GM18499 (cell line): ENCODE results near the gene IFNA13.
"Not testable (repeated sequence)": the region's sequence is repeated elsewhere in the genome, so short reads cannot be mapped to it uniquely, and the experiment has no call there.

Source experiments
- ATAC-seq: cut with Tn5 transposase; IDR thresholded peaks from one replicate; pipeline ENCODE4 v1.9.1; 2021; ENCODE audit warnings: moderate number of reproducible peaks; ENCODE audit not compliant: insufficient read depth, unreplicated experiment

Gene IFNA13

GRCh38 chr9:21367957-21368356, at the start of gene IFNA13:
TSS of gene IFNA13 (minus strand) at chr9:21368057. CDS start at chr9:21368010, 47 bp downstream.
- ATAC-seq = no peak

- no peak for ATAC-seq
Observed at GRCh38 chr9:21415493-21416267, 47.8 kb upstream of the IFNA13 start.

GRCh38 chr9:21414220-21414940, 46.5 kb upstream of the IFNA13 start:
- ATAC-seq = no peak

GRCh38 chr9:21413624-21414023, 45.8 kb upstream of the IFNA13 start:
- ATAC-seq = no peak

- ATAC-seq = no peak
Observed at GRCh38 chr9:21413151-21413550, 45.3 kb upstream of the IFNA13 start.

- ATAC-seq = peak; percentile 73
Observed at GRCh38 chr9:21412107-21412506, 44.2 kb upstream of the IFNA13 start.

GRCh38 chr9:21408817-21409216, 41.0 kb upstream of the IFNA13 start, which contains the start of gene IFNA8:
TSS of gene IFNA8 (plus strand) at chr9:21409117. CDS start at chr9:21409177, 60 bp downstream.
- ATAC-seq = no peak

GRCh38 chr9:21404146-21404545, 36.3 kb upstream of the IFNA13 start:
- ATAC-seq = no peak

- no peak for ATAC-seq
Observed at GRCh38 chr9:21402386-21403251, 34.8 kb upstream of the IFNA13 start.

GRCh38 chr9:21399956-21400355, 32.1 kb upstream of the IFNA13 start:
- ATAC-seq = no peak

GRCh38 chr9:21398955-21399489, 31.2 kb upstream of the IFNA13 start:
- no peak for ATAC-seq

GRCh38 chr9:21395778-21396717, 28.2 kb upstream of the IFNA13 start:
- ATAC-seq = peak; percentile 37

- peak; percentile 63 for ATAC-seq
Observed at GRCh38 chr9:21392270-21392669, 24.4 kb upstream of the IFNA13 start.

GRCh38 chr9:21385131-21385670, 17.3 kb upstream of the IFNA13 start, which contains the start of gene IFNA2:
TSS of gene IFNA2 (minus strand) at chr9:21385398. CDS start at chr9:21385329, 69 bp downstream.
- ATAC-seq = no peak

- no peak for ATAC-seq
Observed at GRCh38 chr9:21383627-21384026, 15.8 kb upstream of the IFNA13 start.

- ATAC-seq = peak; percentile 99
Observed at GRCh38 chr9:21381448-21382339, 13.8 kb upstream of the IFNA13 start.

- ATAC-seq = not testable (repeated sequence)
Observed at GRCh38 chr9:21371467-21371866, 3.6 kb upstream of the IFNA13 start.

- peak; percentile 88 for ATAC-seq
Observed at GRCh38 chr9:21367169-21367568, 688 bp downstream of the IFNA13 start.
